SKM-1 (cell line): Measurements from ENCODE around the gene GRAMD2A.
A peak's percentile ranks its signal among the peaks of the same experiment; 100 is the strongest.

Experiments
- DNase-seq: peaks from one replicate; lab custom pipeline; 2025; ENCODE audit not compliant: unreplicated experiment; lab: John Stamatoyannopoulos, UW

GRAMD2A gene

DNA sequence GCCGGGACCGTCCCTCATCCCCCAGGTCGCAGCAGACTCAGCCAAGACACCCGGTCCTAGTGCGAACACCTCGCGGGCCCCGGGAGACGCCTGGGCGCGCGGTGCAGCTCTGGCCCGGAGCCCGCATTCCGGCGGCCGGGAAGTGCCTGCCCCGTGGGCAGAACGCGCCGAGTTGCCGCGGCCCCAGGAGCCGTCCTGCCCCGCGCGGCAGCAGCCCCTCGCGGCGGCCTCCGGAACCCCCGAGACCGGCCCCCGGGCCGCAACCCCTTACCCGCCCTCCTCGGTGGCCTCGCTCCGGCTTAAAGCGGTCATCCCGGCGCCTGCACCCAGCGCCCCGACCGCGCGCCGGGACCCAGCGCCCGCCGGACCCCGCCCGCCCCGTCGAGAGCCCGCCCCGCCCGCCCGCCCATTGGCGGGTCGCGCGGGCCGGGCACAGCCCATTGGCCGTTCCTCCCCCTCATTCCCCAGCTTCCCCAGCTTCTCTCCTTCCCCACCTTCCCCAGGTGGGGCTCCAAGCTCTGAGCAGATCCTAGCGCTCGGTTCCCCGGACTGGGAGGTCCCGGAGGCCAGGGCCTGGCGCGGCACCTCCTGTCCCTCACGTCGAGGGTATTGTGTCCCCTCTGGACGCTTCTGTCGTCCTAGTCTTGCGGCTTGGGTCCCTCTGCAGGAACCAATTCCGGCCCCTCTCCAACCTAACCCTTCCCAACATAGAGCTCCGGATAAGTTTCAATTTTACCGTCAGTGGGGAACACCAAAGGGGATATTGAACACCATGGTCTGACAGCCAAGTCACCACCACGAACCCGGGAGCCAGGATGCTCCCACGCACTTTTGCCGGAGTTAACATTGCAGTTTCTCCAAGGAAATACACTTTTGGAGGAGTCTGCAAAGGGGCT lies at the start of gene GRAMD2A:
Gene GRAMD2A (minus strand): TSS at position 328 of the 896 bp plus-strand sequence.
- no peak for DNase-seq

DNA sequence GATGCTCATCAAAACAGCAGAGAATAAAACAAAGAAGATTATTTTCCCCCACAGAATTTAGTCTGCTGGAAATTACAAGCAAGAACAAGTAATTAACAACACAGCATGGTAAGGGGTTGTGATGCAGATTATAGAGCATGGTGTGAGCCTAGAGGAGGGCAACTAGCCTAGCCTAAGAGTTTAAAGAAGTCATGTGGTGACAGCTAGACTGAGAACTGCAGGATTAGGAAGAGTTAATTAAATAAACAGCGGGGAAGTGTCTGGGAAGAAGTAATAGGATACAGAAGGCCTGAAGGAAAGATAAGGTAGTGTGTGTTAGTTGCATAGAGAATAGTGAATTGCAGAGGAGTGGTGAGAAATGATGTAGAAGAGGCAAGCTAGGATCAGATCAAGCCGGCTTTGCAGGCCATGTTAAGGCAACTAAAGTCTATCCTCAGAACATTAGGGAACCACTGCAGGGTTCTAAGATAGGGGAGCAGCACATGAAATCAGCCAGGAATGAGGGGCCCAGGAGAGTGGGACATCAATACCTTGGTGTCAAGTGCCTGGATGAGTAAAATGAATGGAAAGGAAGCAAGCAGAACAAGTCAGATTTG lies 45.3 kb upstream of the GRAMD2A start:
- DNase-seq: no peak

DNA sequence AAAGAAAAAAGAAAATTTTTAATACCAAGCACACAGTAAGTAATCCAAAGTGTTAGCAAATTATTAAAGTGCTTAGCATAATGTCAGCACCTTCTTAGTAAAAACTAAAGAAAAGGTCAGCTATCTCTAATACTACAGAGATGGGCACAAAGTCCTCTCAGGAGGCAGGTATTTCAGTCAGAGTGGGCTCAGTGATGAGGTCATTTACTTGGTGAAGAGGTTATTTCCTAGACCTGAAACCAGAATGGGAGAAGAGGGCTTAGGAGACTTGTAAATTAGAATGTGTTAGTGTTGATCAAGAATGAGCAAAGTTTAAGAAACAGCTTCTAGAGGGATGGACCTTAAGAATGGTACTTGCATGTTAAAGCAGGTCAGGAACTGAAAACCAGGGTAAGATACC lies 42.1 kb upstream of the GRAMD2A start:
- DNase-seq: no peak

DNA sequence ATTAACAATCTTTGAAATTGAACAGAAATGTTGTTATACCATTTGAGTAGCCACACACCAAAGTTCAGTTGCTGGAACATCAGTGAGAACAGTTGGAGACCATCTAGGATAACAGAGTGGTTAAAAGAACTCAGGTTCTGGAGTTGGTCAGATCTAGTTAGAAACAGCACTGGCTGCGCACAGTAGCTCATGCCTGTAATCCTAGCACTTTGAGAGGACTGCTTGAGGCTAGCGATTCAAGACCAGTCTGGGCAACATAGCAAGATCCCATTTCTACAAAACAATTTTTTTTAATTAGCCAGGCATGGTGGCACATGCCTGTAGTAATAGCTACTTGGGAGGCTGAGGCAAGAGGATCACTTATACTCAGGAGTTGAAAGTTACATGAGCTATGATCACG lies 41.0 kb upstream of the GRAMD2A start:
- no peak for DNase-seq

DNA sequence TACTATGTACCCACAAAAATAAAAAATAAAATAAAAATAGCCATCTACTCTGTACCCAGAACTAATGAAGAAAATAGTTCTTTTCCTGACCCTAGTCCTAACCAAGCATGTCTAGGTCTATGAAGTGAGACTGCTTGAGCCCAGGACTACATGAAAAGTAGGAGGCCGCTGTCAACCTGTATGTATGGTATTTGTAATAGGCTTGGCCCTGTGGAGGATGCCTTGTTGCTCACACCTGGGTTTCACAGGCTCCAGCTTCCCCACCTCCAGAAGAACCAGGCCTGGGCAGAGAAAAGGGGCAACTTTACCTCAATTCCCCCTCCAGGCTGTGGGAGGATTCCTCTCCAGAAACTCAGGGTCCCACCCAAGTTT lies 40.3 kb upstream of the GRAMD2A start:
- DNase-seq: no peak

DNA sequence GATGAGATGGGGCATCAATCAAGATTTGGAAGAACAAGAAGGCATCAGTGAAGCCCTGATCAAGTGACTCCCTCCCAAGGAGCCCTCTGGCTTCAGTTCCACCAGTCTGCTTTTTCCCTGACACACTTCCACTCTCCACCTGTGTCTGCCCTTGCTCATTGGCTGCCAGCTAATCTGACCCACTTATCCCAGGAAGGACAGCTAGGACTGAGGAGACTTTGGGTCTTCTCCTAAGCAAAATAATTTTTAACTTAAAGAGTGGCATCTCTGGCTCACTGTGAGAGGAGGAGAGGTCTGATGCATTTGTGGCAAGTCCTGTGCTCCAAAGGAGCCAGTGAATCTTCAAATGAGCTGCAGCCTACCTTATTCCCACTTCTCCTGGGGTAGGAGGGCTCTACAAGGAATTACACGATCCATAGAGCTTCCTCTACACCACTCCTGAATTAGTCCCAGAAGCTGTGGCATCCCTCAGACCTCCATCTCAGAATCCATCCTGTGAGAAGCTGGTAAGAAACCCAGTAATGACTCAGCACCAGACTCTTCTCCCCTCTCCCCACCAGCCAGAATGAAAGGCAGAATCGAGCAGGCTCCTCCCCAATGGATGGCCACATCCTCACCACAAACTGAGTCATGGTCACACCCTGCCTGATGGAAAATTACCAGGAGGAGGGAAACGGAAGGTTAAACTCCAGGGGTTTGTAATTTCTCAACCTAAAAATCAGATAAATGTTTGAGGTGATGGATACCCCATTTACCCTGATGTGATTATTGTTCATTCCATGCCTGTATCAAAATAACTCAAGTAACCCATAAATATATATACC lies 39.7 kb upstream of the GRAMD2A start:
- DNase-seq: peak; percentile 93

DNA sequence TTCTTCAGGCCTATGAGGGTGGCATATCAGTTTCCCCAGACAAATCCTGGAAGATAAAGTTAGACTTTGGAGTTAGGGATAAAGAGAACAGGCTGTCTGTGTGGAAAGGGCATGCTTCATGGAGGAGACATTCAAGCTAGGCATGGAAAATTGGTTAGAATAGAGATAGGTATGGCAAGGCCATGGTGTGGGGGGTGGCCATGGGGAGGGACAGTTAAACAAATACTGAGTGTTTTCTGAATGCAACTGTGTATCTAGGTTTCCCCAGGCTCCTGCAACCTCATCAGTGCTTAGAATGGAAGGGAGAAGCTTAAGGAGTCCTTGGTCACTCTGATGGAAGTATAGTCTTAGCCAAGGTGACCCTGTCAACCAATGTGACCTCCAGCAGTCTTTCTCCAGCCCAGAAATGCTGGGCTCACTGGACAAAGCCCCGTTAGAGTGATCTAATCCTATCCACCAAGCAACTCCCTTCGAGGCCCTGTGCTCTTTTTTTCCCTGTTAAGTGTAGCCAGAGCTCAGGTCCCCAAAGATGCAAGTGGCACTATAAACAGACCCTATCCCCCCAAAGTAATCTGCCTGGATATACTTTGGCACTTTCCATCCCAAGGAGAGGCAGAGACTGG lies 38.9 kb upstream of the GRAMD2A start:
- no peak for DNase-seq

DNA sequence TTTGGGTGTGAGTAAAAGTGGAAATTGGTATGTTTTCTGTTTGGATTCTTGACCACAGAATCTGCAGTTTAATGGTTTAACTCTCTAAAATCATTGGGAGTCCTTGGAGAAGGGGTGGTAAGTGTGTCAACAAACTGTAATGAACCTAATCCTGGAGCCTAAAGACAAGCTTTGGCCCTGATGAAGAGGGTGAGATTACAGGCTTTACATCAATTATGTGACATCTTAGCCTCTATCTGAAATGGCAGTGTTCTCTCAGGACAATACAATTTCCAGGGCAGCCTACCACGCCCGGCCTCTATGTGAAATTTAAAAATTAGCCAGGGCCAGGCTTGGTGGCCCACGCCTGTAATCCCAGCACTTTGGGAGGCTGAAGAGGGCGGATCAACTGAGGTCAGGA lies 37.7 kb upstream of the GRAMD2A start:
- DNase-seq: no peak

DNA sequence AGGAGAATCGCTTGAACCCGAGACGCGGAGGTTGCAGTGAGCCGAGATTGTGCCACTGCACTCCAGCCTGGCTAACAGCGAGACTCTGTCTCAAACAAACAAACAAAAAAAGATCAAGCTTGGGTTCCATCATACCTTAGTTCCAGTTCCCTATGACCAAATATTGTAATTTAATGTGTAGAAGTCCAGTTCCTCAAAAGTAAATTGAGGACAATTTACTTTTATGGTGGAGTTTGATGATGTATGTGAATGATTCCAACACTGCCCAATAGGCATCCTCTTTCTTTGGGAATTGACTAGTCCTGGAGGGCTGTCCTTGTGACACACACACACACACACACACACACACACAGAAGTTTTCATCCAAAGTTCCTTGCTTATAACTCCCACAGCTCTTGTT lies 36.2 kb upstream of the GRAMD2A start:
- no peak for DNase-seq

DNA sequence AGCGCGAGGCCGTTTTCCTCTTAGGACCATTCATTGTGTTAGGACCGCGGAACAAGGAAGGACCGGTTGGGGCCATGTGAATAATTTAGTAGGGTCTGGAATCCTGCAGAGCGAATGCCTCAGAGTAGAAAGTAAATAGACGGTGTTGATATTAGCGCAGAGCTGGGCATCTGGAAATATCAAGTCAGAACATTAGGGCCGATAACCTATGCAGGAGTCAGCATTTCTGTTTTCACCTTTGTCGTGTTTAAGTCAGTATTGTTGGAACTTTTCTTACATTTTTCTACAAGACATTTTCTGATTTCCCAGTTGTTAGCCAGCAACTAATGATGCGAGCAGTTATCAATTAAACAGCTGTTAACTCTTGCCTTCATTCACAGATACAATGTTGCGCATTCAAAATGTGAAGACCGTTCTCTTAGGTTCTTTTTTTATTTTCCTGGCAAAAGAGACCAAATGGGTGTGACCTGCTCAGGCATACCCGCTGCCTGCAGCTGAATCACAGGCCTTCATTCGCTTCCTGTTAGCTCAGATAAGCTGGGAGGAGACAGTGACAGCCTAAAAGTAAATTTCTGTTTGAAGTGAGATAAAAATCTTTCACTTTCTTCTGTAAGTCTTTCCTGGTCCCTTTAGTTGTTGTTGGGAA lies 34.4 kb upstream of the GRAMD2A start:
- no peak for DNase-seq

DNA sequence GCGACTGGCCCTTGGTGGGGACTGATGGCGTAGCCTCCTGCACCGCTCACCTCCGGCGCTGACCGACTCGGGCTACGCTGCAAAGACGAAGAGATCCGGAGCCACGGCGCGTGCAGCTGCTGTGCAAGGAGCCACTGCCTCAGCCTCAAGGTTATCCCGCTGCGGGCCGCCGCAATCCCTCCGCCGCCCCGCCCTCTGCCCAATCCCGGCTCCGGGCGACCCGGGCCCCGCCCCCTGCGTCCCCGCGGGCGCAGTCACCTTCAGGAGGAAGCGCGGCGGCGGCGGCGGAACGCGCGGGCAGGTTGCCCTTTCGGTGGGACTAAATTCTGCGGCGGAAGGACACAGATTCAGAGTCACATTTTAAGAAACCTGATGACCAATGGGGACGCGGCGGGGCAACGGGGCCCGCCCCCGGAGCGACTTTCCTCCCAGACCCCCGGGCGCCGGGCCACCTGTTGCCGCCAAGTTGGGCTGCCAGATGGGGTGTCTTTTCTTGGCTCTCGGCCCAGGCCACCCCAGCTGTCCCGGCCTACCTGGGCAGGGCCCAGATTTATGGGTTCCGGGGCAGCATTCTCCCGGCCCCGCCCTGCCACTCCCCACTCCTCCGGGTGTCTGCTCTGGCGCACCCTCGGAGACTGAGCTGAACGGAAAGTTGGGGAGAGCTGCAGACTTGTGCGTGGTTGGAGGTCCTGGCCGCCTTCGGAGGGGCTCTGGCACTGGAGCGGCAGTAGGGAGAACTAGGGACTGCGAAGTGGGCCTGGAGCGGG lies 33.7 kb upstream of the GRAMD2A start, which contains the start of gene PKM:
Gene PKM (minus strand): TSS at position 125 of the 767 bp plus-strand sequence. CDS start 12,093 bp downstream, outside the sequence.
- DNase-seq: peak; percentile 84

DNA sequence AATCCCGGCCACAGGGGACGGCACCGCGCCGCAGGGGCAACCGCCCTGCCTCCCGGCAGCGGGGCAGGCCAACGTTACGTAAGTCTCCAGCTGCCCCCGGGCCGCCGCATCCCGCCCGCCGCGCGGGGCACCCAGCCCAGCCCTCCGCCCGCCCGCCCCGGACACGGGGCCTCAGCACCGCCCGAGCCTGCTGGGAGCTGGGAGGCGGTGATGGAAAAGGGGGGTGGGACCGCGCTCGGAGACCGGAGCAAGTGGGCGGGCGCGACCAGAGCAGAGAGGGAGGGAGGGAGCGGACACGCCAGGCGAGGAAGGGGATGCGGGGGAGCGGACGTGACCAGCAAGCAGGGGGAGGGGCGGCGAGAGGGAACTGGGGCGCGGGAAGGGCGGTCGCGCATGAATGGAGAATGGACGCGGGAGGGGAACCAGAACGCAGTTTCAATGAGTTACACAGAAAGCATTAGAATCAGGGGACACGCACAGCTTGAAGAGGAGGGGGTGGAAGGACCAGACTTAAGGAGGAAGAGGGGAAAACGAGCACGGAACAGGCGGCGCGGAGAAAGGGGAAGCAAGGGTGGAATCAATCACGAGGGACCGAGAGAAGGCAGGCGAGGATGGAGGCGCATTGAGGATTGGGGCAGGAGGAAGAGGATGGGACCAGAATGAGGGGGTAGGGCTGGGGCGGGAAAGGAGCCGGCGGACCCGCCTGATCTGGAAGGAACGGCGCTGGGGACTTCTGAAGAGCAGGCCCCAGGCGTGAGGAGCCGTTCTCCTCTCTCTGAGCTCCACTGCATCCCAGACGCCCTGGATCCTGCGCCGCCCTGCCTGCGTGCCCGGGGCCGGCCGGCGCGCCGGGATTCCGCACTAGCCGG lies 32.8 kb upstream of the GRAMD2A start:
- DNase-seq: peak; percentile 59

DNA sequence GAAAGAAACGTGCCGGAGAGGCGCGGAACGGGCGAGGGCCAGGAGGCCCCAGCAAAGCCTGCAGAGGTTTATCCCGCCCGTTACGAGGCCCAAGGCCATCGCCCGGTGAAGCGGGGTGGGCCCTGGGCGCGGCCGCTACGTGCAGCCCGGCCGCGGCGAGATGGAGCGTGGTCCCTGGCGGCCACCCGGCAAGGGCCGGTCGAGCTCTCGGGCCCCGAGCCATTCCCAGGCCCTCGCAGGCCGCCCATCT lies 32.3 kb upstream of the GRAMD2A start:
- DNase-seq: no peak

DNA sequence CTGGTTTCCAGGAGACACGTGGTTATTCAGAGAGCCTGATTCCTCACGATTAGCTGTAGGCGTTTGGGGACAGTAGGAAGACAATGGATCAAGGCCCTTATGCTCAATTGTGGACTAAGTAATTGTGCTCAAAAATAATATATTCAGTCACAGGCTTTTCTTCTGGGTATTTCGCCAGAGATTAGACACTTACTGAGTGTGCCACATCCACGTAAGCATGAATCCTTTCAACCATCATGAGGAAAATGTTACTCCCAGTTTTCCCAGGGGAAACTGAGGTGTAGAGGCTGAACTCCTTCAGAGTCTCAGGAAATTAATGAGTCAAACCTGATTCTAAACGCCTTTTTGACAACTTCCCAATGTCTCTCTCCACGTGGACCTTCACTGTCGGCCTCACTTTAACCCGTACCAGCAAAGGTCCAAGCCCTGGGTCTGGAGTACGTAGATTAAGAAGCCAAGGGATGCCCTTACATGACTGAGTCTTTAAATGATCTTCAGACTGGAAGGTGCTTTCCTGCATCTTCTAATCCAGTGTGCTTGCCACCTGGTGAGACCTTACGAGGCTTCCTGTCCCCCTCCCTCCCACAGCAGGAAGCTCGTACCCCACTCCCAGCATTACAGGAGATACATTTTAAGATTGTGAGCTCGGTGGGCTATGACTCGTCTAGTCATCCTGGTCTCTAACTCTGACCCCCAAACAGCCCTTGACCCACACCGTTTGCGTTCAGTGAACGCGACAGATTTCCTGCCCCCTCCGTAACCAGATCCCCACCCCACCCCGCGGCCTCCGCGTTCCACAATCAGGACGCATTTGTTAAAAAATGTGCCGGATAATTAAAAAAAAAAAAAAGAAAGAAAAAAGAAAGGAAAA lies 31.7 kb upstream of the GRAMD2A start:
- DNase-seq: no peak

DNA sequence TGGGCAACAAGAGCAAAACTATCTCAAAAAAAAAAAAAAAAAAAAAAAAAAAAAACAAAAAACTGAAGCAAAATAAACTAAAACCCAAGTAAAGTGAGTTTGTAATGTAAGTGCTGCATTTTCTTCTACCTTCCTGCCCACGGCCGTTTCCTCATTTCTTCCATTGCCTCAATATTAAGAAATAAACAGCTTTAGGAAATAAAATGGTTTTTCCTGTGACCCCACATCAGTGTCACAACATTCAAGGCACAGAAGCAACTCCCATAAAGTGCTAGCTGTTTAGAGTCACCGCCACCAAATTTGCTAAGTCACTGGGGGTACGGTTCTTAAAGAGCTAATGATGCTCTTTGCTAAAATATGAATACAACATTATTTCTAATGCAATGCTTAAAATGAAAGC lies 30.1 kb upstream of the GRAMD2A start:
- peak; percentile 39 for DNase-seq

DNA sequence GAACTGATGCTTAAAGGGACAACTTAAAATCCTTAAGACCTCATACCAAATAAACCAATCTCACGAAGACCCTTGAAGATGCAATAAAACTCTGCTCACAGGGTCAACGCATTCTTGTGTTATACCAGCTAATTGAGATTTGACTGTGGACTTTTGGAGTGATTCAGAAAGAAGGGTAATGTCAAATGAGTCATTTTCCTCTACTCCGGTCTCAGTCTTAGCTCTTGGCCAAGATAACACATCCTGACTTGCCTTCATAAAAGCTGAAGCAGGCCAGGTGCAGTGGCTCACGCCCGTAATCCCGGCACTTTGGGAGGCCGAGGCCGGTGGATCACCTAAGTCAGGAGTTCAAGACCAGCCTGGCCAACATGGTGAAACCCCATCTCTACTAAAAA lies 29.6 kb upstream of the GRAMD2A start:
- DNase-seq: no peak

DNA sequence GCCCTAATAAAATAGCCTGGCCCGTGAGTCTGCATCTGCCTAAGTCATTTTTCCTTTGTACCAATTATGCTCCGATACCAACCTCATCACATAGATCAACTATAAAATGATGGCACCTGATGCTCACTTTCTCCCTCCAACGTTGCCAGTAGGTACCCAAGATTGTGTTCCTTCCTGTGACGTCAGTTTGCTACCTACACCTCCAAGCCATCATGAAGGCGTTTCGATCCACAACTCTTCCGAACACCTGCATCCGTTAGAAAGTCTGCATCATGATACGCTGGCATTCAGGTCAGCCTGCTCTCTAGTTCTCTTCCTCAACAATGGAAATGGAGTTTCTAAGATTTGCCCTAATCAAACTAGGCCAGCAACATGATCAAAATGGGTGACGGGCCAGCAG lies 25.7 kb upstream of the GRAMD2A start:
- no peak for DNase-seq

DNA sequence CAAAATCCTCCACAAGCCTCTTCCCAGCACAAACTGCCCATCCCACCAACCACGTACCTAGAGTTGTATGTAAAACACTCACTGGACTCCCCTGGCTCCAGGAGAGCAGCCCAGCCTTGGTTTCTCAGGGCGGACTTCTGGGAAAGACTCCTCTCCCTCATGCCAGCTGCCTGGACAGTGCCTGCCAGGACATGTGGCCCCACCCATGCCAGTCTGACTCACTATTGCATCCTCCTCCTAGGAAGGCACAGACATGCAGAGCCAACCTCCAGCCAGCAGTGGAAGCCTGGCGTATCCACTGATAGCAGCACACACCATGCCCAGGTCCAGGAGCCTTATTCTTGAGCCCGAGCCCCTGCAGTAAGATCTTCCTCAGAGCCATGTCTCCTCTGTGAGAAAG lies 24.8 kb upstream of the GRAMD2A start:
- no peak for DNase-seq
